ENCODE results near the gene TMEM179B. TPM values are rescaled to one million over a fixed set of nuclear protein-coding genes. Genes with fewer than 3 reads are reported as not detected.

Gene TMEM179B
- total and polyA plus RNA-seq, 2 donors (not counting 1 experiment from before 2014, with no cell fraction given), result 41.9 to 69.5 TPM

DNA sequence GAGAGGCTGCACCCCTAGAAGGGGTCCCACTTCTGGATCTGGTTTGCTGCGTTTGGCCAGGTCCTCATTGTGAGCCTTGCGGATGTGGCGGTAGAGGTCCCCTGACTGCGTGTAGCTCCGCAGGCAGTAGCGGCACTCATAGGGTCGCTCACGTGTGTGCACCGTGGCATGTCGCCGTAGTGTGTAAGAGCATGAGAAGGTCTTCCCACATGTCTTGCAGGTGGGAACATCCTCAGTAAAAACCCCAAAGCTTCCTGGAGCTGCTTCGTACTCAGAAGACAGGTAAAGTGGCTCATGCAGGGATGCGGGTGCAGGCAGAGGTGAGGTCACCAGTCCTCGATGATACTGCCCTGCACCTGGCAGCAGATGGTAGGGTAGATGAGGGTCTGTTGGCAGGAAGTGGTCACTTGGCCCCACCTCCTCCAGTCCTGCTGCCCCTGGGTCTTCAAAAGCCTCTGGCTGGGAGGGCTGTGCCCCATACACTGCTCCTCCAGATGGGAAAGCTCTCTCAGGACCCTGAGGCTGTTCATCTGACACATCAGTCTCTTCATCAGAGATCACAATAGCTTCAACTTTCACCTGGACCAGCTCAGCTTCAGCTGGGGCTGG is 34.9 kb upstream of the TMEM179B start:
- DNase-seq (ENCODE audit: low read depth in 2 of 2), result no peak
- no peak for TF ChIP-seq EZH2 (IDR thresholded peaks at IDR 0.05; ENCODE audit: low read length, missing control alignments)
- TF ChIP-seq CTCF (conservative IDR thresholded peaks at IDR 0.05 in 1 of 2, IDR thresholded peaks at IDR 0.05 in 1 of 2; ENCODE audit: low read depth in 1 of 2, low read length in 2 of 2), result no peak

DNA sequence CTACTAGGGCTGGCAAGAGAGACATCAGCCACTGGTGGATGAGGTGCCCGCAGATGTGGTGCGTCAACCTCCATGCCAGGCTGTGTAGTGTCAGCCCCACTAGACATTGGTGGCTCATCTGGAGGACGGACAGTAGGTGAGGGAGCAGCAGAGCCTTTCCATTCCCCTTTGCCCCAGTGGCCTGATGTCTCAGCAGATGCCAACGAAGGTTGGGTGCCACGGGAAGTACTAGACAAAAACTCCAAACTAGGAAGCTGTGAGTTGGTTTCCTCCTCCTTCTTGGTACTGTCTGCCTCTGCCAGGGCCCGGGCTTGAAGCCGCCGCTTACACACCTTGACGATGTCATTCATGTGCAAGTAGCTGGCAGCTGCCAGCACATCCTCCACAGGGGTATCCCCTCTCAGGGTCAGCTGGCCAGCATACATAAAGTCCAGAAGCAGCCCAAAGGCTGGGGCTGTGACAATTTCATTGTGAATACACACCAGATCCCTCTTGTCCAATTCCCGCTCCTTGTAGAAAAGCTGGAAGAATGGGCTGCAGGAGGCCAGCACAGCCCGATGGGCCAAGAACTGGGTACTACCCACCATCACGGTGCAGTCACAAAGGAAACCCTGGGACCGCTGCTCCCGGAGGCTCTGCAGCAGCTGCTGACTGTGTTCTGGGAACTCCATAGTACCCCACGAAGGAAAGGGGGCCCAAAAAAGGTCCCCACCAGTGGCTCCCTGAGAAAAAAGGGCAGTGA is 34.0 kb upstream of the TMEM179B start:
- Histone ChIP-seq H3K27me3 (ENCODE audit: control insufficient read depth, insufficient read depth, low read length) (no peaks in the 10 kb centered on the region), H3K79me2 (ENCODE audit: control insufficient read depth, insufficient read depth, low read length) (peaks cover 7% of the 10 kb centered on the region), H3K9me3 (ENCODE audit: control insufficient read depth, insufficient read depth, low read depth, low read length) (no peaks in the 10 kb centered on the region), H3K4me1 (ENCODE audit: control insufficient read depth, extremely low read depth, insufficient read depth, low read length) (no peaks in the 10 kb centered on the region), H4K20me1 (ENCODE audit: control insufficient read depth, extremely low read depth, insufficient read depth, low read length) (no peaks in the 10 kb centered on the region), H3K36me3 (ENCODE audit: control insufficient read depth, insufficient read depth, low read length) (peaks cover 5% of the 10 kb centered on the region), H3K4me2 (ENCODE audit: extremely low read depth, insufficient read depth, low read length) (peak overlapping the region; percentile 51), H3K27ac (ENCODE audit: insufficient read depth, low read length) (peak overlapping the region; percentile 91), H3K9ac (ENCODE audit: insufficient read depth, low read length) (no peak overlapping the region), H3K4me3 (replicated peaks in 1 of 4; ENCODE audit: control extremely low read depth in 1 of 4, insufficient read depth in 1 of 4, low read depth in 3 of 4, low read length in 4 of 4) (peak overlapping the region; percentile 83 to 100 (median 94)), H2AFZ (ENCODE audit: low read length) (peak overlapping the region; percentile 27)
- TF ChIP-seq CTCF (conservative IDR thresholded peaks at IDR 0.05 in 1 of 2, IDR thresholded peaks at IDR 0.05 in 1 of 2; ENCODE audit: low read depth in 1 of 2, low read length in 2 of 2) (no peak), EZH2 (IDR thresholded peaks at IDR 0.05; ENCODE audit: low read length, missing control alignments) (no peak)
- DNase-seq (ENCODE audit: low read depth in 2 of 2), result no peak

More for the DNA sequence above, 34.9 kb upstream of the TMEM179B start:
- no peak overlapping the region for H3K27ac ChIP-seq (ENCODE audit: insufficient read depth, low read length)
- H3K9me3 ChIP-seq (ENCODE audit: control insufficient read depth, insufficient read depth, low read depth, low read length), result no peaks in the 10 kb centered on the region
- no peak overlapping the region for H3K4me3 ChIP-seq (replicated peaks in 1 of 4; ENCODE audit: control extremely low read depth in 1 of 4, insufficient read depth in 1 of 4, low read depth in 3 of 4, low read length in 4 of 4)
- peaks cover 7% of the 10 kb centered on the region for H3K79me2 ChIP-seq (ENCODE audit: control insufficient read depth, insufficient read depth, low read length)
- no peaks in the 10 kb centered on the region for H4K20me1 ChIP-seq (ENCODE audit: control insufficient read depth, extremely low read depth, insufficient read depth, low read length)
- H2AFZ ChIP-seq (ENCODE audit: low read length), result no peak overlapping the region
- no peak overlapping the region for H3K4me2 ChIP-seq (ENCODE audit: extremely low read depth, insufficient read depth, low read length)
- H3K27me3 ChIP-seq (ENCODE audit: control insufficient read depth, insufficient read depth, low read length), result no peaks in the 10 kb centered on the region
- H3K36me3 ChIP-seq (ENCODE audit: control insufficient read depth, insufficient read depth, low read length), result peaks cover 5% of the 10 kb centered on the region
- H3K4me1 ChIP-seq (ENCODE audit: control insufficient read depth, extremely low read depth, insufficient read depth, low read length), result no peaks in the 10 kb centered on the region
- no peak overlapping the region for H3K9ac ChIP-seq (ENCODE audit: insufficient read depth, low read length)

GRCh38 chr11:62753736-62754603 is 33.2 kb upstream of the TMEM179B start, which contains the start of gene ZBTB3:
ZBTB3 (minus strand) TSS chr11:62754160; CDS start chr11:62753664, 496 bp downstream.
- Histone ChIP-seq H3K4me3 (replicated peaks in 1 of 4; ENCODE audit: control extremely low read depth in 1 of 4, insufficient read depth in 1 of 4, low read depth in 3 of 4, low read length in 4 of 4) (peak within 1 kb of the TSS; percentile 83 to 100 (median 94)), H3K79me2 (ENCODE audit: control insufficient read depth, insufficient read depth, low read length) (peaks cover 7% of the 10 kb centered on the region), H3K4me1 (ENCODE audit: control insufficient read depth, extremely low read depth, insufficient read depth, low read length) (no peaks in the 10 kb centered on the region), H3K9me3 (ENCODE audit: control insufficient read depth, insufficient read depth, low read depth, low read length) (no peaks in the 10 kb centered on the region), H4K20me1 (ENCODE audit: control insufficient read depth, extremely low read depth, insufficient read depth, low read length) (no peaks in the 10 kb centered on the region), H3K9ac (ENCODE audit: insufficient read depth, low read length) (peak within 1 kb of the TSS; percentile 92), H2AFZ (ENCODE audit: low read length) (peak within 1 kb of the TSS; percentile 100), H3K36me3 (ENCODE audit: control insufficient read depth, insufficient read depth, low read length) (peaks cover 5% of the 10 kb centered on the region), H3K4me2 (ENCODE audit: extremely low read depth, insufficient read depth, low read length) (peak within 1 kb of the TSS; percentile 71), H3K27ac (ENCODE audit: insufficient read depth, low read length) (peak within 1 kb of the TSS; percentile 91), H3K27me3 (ENCODE audit: control insufficient read depth, insufficient read depth, low read length) (no peaks in the 10 kb centered on the region)
- TF ChIP-seq CTCF (conservative IDR thresholded peaks at IDR 0.05 in 1 of 2, IDR thresholded peaks at IDR 0.05 in 1 of 2; ENCODE audit: low read depth in 1 of 2, low read length in 2 of 2) (no peak), EZH2 (IDR thresholded peaks at IDR 0.05; ENCODE audit: low read length, missing control alignments) (no peak)
- peak; percentile 99 for DNase-seq (ENCODE audit: low read depth in 2 of 2)

Data from fibroblast of lung (primary cell).